ENCODE measurements around the gene MAB21L3.

The MAB21L3 gene

GRCh38 chr1:116113615-116114014 is 2.4 kb downstream of the MAB21L3 start:
- H3K4me1 ChIP-seq (ENCODE audit: control insufficient read depth, insufficient read depth, low read depth, low read length) = peaks cover 17% of the 10 kb centered on the region
- H3K4me3 ChIP-seq (ENCODE audit: insufficient read depth in 1 of 2, low read depth in 1 of 2, low read length in 2 of 2) = no peak overlapping the region
- H3K27ac ChIP-seq (ENCODE audit: low read length, poor library complexity, severe bottlenecking) = no peak overlapping the region
- H4K91ac ChIP-seq (ENCODE audit: low read length) = no peak overlapping the region
- no peak overlapping the region for H4K8ac ChIP-seq (ENCODE audit: low read length)
- DNase-seq = no peak
- no peaks in the 10 kb centered on the region for H3K36me3 ChIP-seq (ENCODE audit: control insufficient read depth in 1 of 2, insufficient read depth in 2 of 2, low read depth in 1 of 2, low read length in 2 of 2)
- no peaks in the 10 kb centered on the region for H3K9me3 ChIP-seq (ENCODE audit: control insufficient read depth, low read length)
- no peak overlapping the region for H2AFZ ChIP-seq (ENCODE audit: low read depth, low read length)
- H3K18ac ChIP-seq (ENCODE audit: low read depth in 1 of 2, low read length in 2 of 2) = no peak overlapping the region
- H3K9ac ChIP-seq (ENCODE audit: low read length) = no peak overlapping the region
- no peak overlapping the region for H2BK5ac ChIP-seq (ENCODE audit: low read depth, low read length, poor library complexity, severe bottlenecking)
- H3K79me1 ChIP-seq (replicated peaks; ENCODE audit: low read length, poor library complexity, severe bottlenecking) = no peaks in the 10 kb centered on the region
- no peaks in the 10 kb centered on the region for H3K27me3 ChIP-seq (ENCODE audit: control insufficient read depth in 1 of 2, insufficient read depth in 1 of 2, low read length in 2 of 2)
- no peak overlapping the region for H2BK15ac ChIP-seq (ENCODE audit: low read depth, poor library complexity, severe bottlenecking)
- no peak overlapping the region for H3K4me2 ChIP-seq (ENCODE audit: low read length, poor library complexity, severe bottlenecking)
- 74% methylated on average over 5 of the region's 7 CpGs for WGBS
- H3K23ac ChIP-seq (ENCODE audit: low read length in 2 of 2) = no peak overlapping the region
- no peak overlapping the region for H2BK12ac ChIP-seq (ENCODE audit: low read length in 2 of 2)
- no peak overlapping the region for H3K14ac ChIP-seq (ENCODE audit: low read length in 2 of 2)
- peak overlapping the region; percentile 69 for H2AK5ac ChIP-seq (ENCODE audit: low read length, severe bottlenecking)
- H2BK120ac ChIP-seq (ENCODE audit: low read depth, low read length) = no peak overlapping the region
- no peak overlapping the region for H3K4ac ChIP-seq (ENCODE audit: low read depth in 1 of 2, low read length in 2 of 2)

GRCh38 chr1:116115476-116116439 is 4.6 kb downstream of the MAB21L3 start:
- peak; percentile 38 for DNase-seq
- 87% methylated on average over 2 of the region's 4 CpGs for WGBS
- H2BK120ac ChIP-seq (ENCODE audit: low read depth, low read length) = no peak overlapping the region
- H2AFZ ChIP-seq (ENCODE audit: low read depth, low read length) = no peak overlapping the region
- H3K23ac ChIP-seq (ENCODE audit: low read length in 2 of 2) = no peak overlapping the region
- H3K18ac ChIP-seq (ENCODE audit: low read depth in 1 of 2, low read length in 2 of 2) = no peak overlapping the region
- H3K27me3 ChIP-seq (ENCODE audit: control insufficient read depth in 1 of 2, insufficient read depth in 1 of 2, low read length in 2 of 2) = no peaks in the 10 kb centered on the region
- H3K79me1 ChIP-seq (replicated peaks; ENCODE audit: low read length, poor library complexity, severe bottlenecking) = no peaks in the 10 kb centered on the region
- no peak overlapping the region for H3K4me2 ChIP-seq (ENCODE audit: low read length, poor library complexity, severe bottlenecking)
- H3K14ac ChIP-seq (ENCODE audit: low read length in 2 of 2) = no peak overlapping the region
- no peak overlapping the region for H2BK12ac ChIP-seq (ENCODE audit: low read length in 2 of 2)
- H2BK15ac ChIP-seq (ENCODE audit: low read depth, poor library complexity, severe bottlenecking) = no peak overlapping the region
- no peak overlapping the region for H3K4ac ChIP-seq (ENCODE audit: low read depth in 1 of 2, low read length in 2 of 2)
- H2BK5ac ChIP-seq (ENCODE audit: low read depth, low read length, poor library complexity, severe bottlenecking) = no peak overlapping the region
- peak overlapping the region; percentile 46 for H3K27ac ChIP-seq (ENCODE audit: low read length, poor library complexity, severe bottlenecking)
- peak overlapping the region; percentile 21 for H4K91ac ChIP-seq (ENCODE audit: low read length)
- H3K9me3 ChIP-seq (ENCODE audit: control insufficient read depth, low read length) = no peaks in the 10 kb centered on the region
- H2AK5ac ChIP-seq (ENCODE audit: low read length, severe bottlenecking) = peak overlapping the region; percentile 57
- no peak overlapping the region for H3K4me3 ChIP-seq (ENCODE audit: insufficient read depth in 1 of 2, low read depth in 1 of 2, low read length in 2 of 2)
- no peak overlapping the region for H4K8ac ChIP-seq (ENCODE audit: low read length)
- H3K36me3 ChIP-seq (ENCODE audit: control insufficient read depth in 1 of 2, insufficient read depth in 2 of 2, low read depth in 1 of 2, low read length in 2 of 2) = no peaks in the 10 kb centered on the region
- no peak overlapping the region for H3K9ac ChIP-seq (ENCODE audit: low read length)
- H3K4me1 ChIP-seq (ENCODE audit: control insufficient read depth, insufficient read depth, low read depth, low read length) = peaks cover 19% of the 10 kb centered on the region

GRCh38 chr1:116118471-116118870 is 7.3 kb downstream of the MAB21L3 start:
- H2BK120ac ChIP-seq (ENCODE audit: low read depth, low read length) = no peak overlapping the region

GRCh38 chr1:116119876-116120275 is 8.7 kb downstream of the MAB21L3 start:
- H3K4me2 ChIP-seq (ENCODE audit: low read length, poor library complexity, severe bottlenecking) = no peak overlapping the region
- no peaks in the 10 kb centered on the region for H3K27me3 ChIP-seq (ENCODE audit: control insufficient read depth in 1 of 2, insufficient read depth in 1 of 2, low read length in 2 of 2)
- no peak overlapping the region for H3K27ac ChIP-seq (ENCODE audit: low read length, poor library complexity, severe bottlenecking)
- H3K14ac ChIP-seq (ENCODE audit: low read length in 2 of 2) = no peak overlapping the region
- H3K4me1 ChIP-seq (ENCODE audit: control insufficient read depth, insufficient read depth, low read depth, low read length) = peaks cover 22% of the 10 kb centered on the region
- no peak overlapping the region for H2BK12ac ChIP-seq (ENCODE audit: low read length in 2 of 2)
- no peak for DNase-seq
- no peak overlapping the region for H3K18ac ChIP-seq (ENCODE audit: low read depth in 1 of 2, low read length in 2 of 2)
- H2BK5ac ChIP-seq (ENCODE audit: low read depth, low read length, poor library complexity, severe bottlenecking) = no peak overlapping the region
- no peak overlapping the region for H4K91ac ChIP-seq (ENCODE audit: low read length)
- H3K9me3 ChIP-seq (ENCODE audit: control insufficient read depth, low read length) = no peaks in the 10 kb centered on the region
- H3K36me3 ChIP-seq (ENCODE audit: control insufficient read depth in 1 of 2, insufficient read depth in 2 of 2, low read depth in 1 of 2, low read length in 2 of 2) = no peaks in the 10 kb centered on the region
- no peak overlapping the region for H3K4ac ChIP-seq (ENCODE audit: low read depth in 1 of 2, low read length in 2 of 2)
- no peak overlapping the region for H2AK5ac ChIP-seq (ENCODE audit: low read length, severe bottlenecking)
- H3K23ac ChIP-seq (ENCODE audit: low read length in 2 of 2) = no peak overlapping the region
- no peak overlapping the region for H2BK120ac ChIP-seq (ENCODE audit: low read depth, low read length)
- H2BK15ac ChIP-seq (ENCODE audit: low read depth, poor library complexity, severe bottlenecking) = no peak overlapping the region
- no peaks in the 10 kb centered on the region for H3K79me1 ChIP-seq (replicated peaks; ENCODE audit: low read length, poor library complexity, severe bottlenecking)
- no peak overlapping the region for H4K8ac ChIP-seq (ENCODE audit: low read length)
- WGBS = 78% methylated on average over 3 of the region's 3 CpGs
- no peak overlapping the region for H2AFZ ChIP-seq (ENCODE audit: low read depth, low read length)
- H3K9ac ChIP-seq (ENCODE audit: low read length) = no peak overlapping the region
- H3K4me3 ChIP-seq (ENCODE audit: insufficient read depth in 1 of 2, low read depth in 1 of 2, low read length in 2 of 2) = no peak overlapping the region

More at GRCh38 chr1:116118471-116118870, 7.3 kb downstream of the MAB21L3 start:
- Histone ChIP-seq H3K4me2 (ENCODE audit: low read length, poor library complexity, severe bottlenecking) (no peak overlapping the region), H3K4me3 (ENCODE audit: insufficient read depth in 1 of 2, low read depth in 1 of 2, low read length in 2 of 2) (no peak overlapping the region), H2BK12ac (ENCODE audit: low read length in 2 of 2) (no peak overlapping the region), H3K14ac (ENCODE audit: low read length in 2 of 2) (no peak overlapping the region), H2BK5ac (ENCODE audit: low read depth, low read length, poor library complexity, severe bottlenecking) (no peak overlapping the region), H4K91ac (ENCODE audit: low read length) (no peak overlapping the region), H3K9ac (ENCODE audit: low read length) (no peak overlapping the region), H3K4me1 (ENCODE audit: control insufficient read depth, insufficient read depth, low read depth, low read length) (peaks cover 21% of the 10 kb centered on the region), H3K9me3 (ENCODE audit: control insufficient read depth, low read length) (no peaks in the 10 kb centered on the region), H3K4ac (ENCODE audit: low read depth in 1 of 2, low read length in 2 of 2) (no peak overlapping the region), H4K8ac (ENCODE audit: low read length) (no peak overlapping the region), H2AK5ac (ENCODE audit: low read length, severe bottlenecking) (peak overlapping the region; percentile 45), H3K18ac (ENCODE audit: low read depth in 1 of 2, low read length in 2 of 2) (no peak overlapping the region), H3K36me3 (ENCODE audit: control insufficient read depth in 1 of 2, insufficient read depth in 2 of 2, low read depth in 1 of 2, low read length in 2 of 2) (no peaks in the 10 kb centered on the region), H3K79me1 (replicated peaks; ENCODE audit: low read length, poor library complexity, severe bottlenecking) (no peaks in the 10 kb centered on the region), H2AFZ (ENCODE audit: low read depth, low read length) (no peak overlapping the region), H3K23ac (ENCODE audit: low read length in 2 of 2) (no peak overlapping the region), H3K27ac (ENCODE audit: low read length, poor library complexity, severe bottlenecking) (no peak overlapping the region), H3K27me3 (ENCODE audit: control insufficient read depth in 1 of 2, insufficient read depth in 1 of 2, low read length in 2 of 2) (no peaks in the 10 kb centered on the region), H2BK15ac (ENCODE audit: low read depth, poor library complexity, severe bottlenecking) (no peak overlapping the region)
- no peak for DNase-seq
- 70% methylated on average over 3 of the region's 3 CpGs for WGBS
